NOMO-1 treated with DMSO at 0.1 percent for 48 hours (cell line): Measurements from ENCODE around the gene OSBPL10.
"Not testable (repeated sequence)": the region's sequence is repeated elsewhere in the genome, so short reads cannot be mapped to it uniquely, and the experiment has no call there.

Experiments
- DNase-seq: peaks from one replicate; lab custom pipeline; 2025; ENCODE audit not compliant: unreplicated experiment; lab: John Stamatoyannopoulos, UW

OSBPL10 gene

GRCh38 chr3:31860642-31861041 lies 120.4 kb downstream of the OSBPL10 start:
- not testable (repeated sequence) for DNase-seq

- no peak for DNase-seq
Observed at GRCh38 chr3:31859245-31859644, 121.8 kb downstream of the OSBPL10 start.

- no peak for DNase-seq
Observed at GRCh38 chr3:31858439-31858838, 122.6 kb downstream of the OSBPL10 start.

- no peak for DNase-seq
Observed at GRCh38 chr3:31853580-31853979, 127.5 kb downstream of the OSBPL10 start.

GRCh38 chr3:31851278-31851677 lies 129.8 kb downstream of the OSBPL10 start:
- DNase-seq, result no peak

GRCh38 chr3:31848911-31849310 lies 132.2 kb downstream of the OSBPL10 start:
- DNase-seq, result no peak

GRCh38 chr3:31848163-31848818 lies 132.8 kb downstream of the OSBPL10 start:
- no peak for DNase-seq

GRCh38 chr3:31847760-31848159 lies 133.3 kb downstream of the OSBPL10 start:
- no peak for DNase-seq

GRCh38 chr3:31841515-31841914 lies 139.5 kb downstream of the OSBPL10 start:
- DNase-seq, result no peak

- no peak for DNase-seq
Observed at GRCh38 chr3:31840252-31840651, 140.8 kb downstream of the OSBPL10 start.

GRCh38 chr3:31839144-31839917 lies 141.7 kb downstream of the OSBPL10 start:
- DNase-seq, result no peak

GRCh38 chr3:31836131-31837075 lies 144.7 kb downstream of the OSBPL10 start:
- no peak for DNase-seq

GRCh38 chr3:31833391-31834190 lies 147.5 kb downstream of the OSBPL10 start:
- DNase-seq, result no peak

GRCh38 chr3:31832551-31832950 lies 148.5 kb downstream of the OSBPL10 start:
- DNase-seq, result no peak

- no peak for DNase-seq
Observed at GRCh38 chr3:31831591-31831990, 149.5 kb downstream of the OSBPL10 start.

- no peak for DNase-seq
Observed at GRCh38 chr3:31829826-31830426, 151.1 kb downstream of the OSBPL10 start.

- no peak for DNase-seq
Observed at GRCh38 chr3:31829010-31829409, 152.1 kb downstream of the OSBPL10 start.

GRCh38 chr3:31828007-31828406 lies 153.1 kb downstream of the OSBPL10 start:
- DNase-seq, result no peak

GRCh38 chr3:31823184-31823583 lies 157.9 kb downstream of the OSBPL10 start:
- no peak for DNase-seq

GRCh38 chr3:31821118-31821517 lies 159.9 kb downstream of the OSBPL10 start:
- DNase-seq, result no peak
